IPS-20b (cell line): Measurements from ENCODE around the gene STARD8.

Experiments used
- H3K27ac ChIP-seq: one replicate; pipeline ENCODE4 v1.5.1; 2013; ENCODE audit warnings: low read length
- H3K27me3 ChIP-seq: 2 replicates; pipeline ENCODE4 v1.6.1; 2013; ENCODE audit warnings: mild to moderate bottlenecking, low read length, inconsistent platforms; ENCODE audit not compliant: insufficient read depth
- H3K36me3 ChIP-seq: 2 replicates; pipeline ENCODE4 v1.6.1; 2013; ENCODE audit warnings: low read depth, mild to moderate bottlenecking, inconsistent platforms, low read length, moderate library complexity; ENCODE audit not compliant: insufficient read depth
- H3K4me1 ChIP-seq: 2 replicates; pipeline ENCODE4 v1.6.1; 2013; ENCODE audit warnings: mild to moderate bottlenecking, control low read depth, inconsistent platforms, low read length, moderate library complexity; ENCODE audit not compliant: insufficient read depth
- H3K4me3 ChIP-seq: 2 replicates; pipeline ENCODE4 v1.5.1; 2013; ENCODE audit warnings: mild to moderate bottlenecking, low read length, inconsistent platforms
- H3K9ac ChIP-seq: 2 replicates; pipeline ENCODE4 v1.6.1; 2013; ENCODE audit warnings: low read depth, mild to moderate bottlenecking, inconsistent platforms, low read length, moderate library complexity
- H3K9me3 ChIP-seq: 2 replicates; pipeline ENCODE4 v1.6.1; 2013; ENCODE audit warnings: mild to moderate bottlenecking, low read depth, low read length, inconsistent platforms; ENCODE audit not compliant: insufficient read depth

Gene STARD8

GRCh38 chrX:68708503-68709290, 61.2 kb downstream of the STARD8 start:
- H3K27me3 ChIP-seq = no peaks in the 10 kb centered on the region
- H3K9me3 ChIP-seq = no peaks in the 10 kb centered on the region
- peaks cover 9% of the 10 kb centered on the region; the same call in 1 of the 2 replicates for H3K4me1 ChIP-seq
- no peaks in the 10 kb centered on the region for H3K36me3 ChIP-seq
- H3K4me3 ChIP-seq = no peak overlapping the region
- H3K27ac ChIP-seq = no peak overlapping the region
- H3K9ac ChIP-seq = no peak overlapping the region; the same call in 1 of the 2 replicates

GRCh38 chrX:68710870-68711576, 63.6 kb downstream of the STARD8 start:
- Histone ChIP-seq H3K4me3 (no peak overlapping the region), H3K27me3 (no peaks in the 10 kb centered on the region), H3K4me1 (peaks cover 9% of the 10 kb centered on the region; the same call in 1 of the 2 replicates), H3K9me3 (no peaks in the 10 kb centered on the region), H3K36me3 (no peaks in the 10 kb centered on the region), H3K9ac (no peak overlapping the region), H3K27ac (no peak overlapping the region)

GRCh38 chrX:68711845-68712244, 64.4 kb downstream of the STARD8 start:
- Histone ChIP-seq H3K9me3 (no peaks in the 10 kb centered on the region), H3K27me3 (no peaks in the 10 kb centered on the region), H3K4me1 (peaks cover 9% of the 10 kb centered on the region; the same call in 1 of the 2 replicates), H3K27ac (no peak overlapping the region), H3K4me3 (no peak overlapping the region), H3K36me3 (no peaks in the 10 kb centered on the region), H3K9ac (no peak overlapping the region)

GRCh38 chrX:68714856-68715255, 67.4 kb downstream of the STARD8 start:
- Histone ChIP-seq H3K4me1 (0 out of 2 replicates have a peak, but pooled peaks cover 3% of the 10 kb centered on the region), H3K9me3 (no peaks in the 10 kb centered on the region), H3K27ac (no peak overlapping the region), H3K36me3 (no peaks in the 10 kb centered on the region), H3K9ac (no peak overlapping the region), H3K4me3 (no peak overlapping the region), H3K27me3 (no peaks in the 10 kb centered on the region)

GRCh38 chrX:68717196-68717595, 69.7 kb downstream of the STARD8 start:
- H3K27me3 ChIP-seq = no peaks in the 10 kb centered on the region
- no peaks in the 10 kb centered on the region for H3K36me3 ChIP-seq
- no peak overlapping the region for H3K27ac ChIP-seq
- no peaks in the 10 kb centered on the region for H3K4me1 ChIP-seq
- no peaks in the 10 kb centered on the region for H3K9me3 ChIP-seq
- no peak overlapping the region for H3K9ac ChIP-seq
- H3K4me3 ChIP-seq = no peak overlapping the region

GRCh38 chrX:68717663-68718442, 70.4 kb downstream of the STARD8 start:
- no peaks in the 10 kb centered on the region for H3K4me1 ChIP-seq
- H3K27me3 ChIP-seq = no peaks in the 10 kb centered on the region
- H3K9me3 ChIP-seq = no peaks in the 10 kb centered on the region
- H3K4me3 ChIP-seq = no peak overlapping the region
- H3K27ac ChIP-seq = no peak overlapping the region
- no peak overlapping the region for H3K9ac ChIP-seq
- no peaks in the 10 kb centered on the region for H3K36me3 ChIP-seq

- H3K4me3 ChIP-seq = no peak overlapping the region
- no peaks in the 10 kb centered on the region for H3K27me3 ChIP-seq
- no peaks in the 10 kb centered on the region for H3K36me3 ChIP-seq
- H3K9me3 ChIP-seq = no peaks in the 10 kb centered on the region
- H3K27ac ChIP-seq = no peak overlapping the region
- no peak overlapping the region for H3K9ac ChIP-seq
- H3K4me1 ChIP-seq = no peaks in the 10 kb centered on the region
These were observed 71.0 kb downstream of the STARD8 start for GRCh38 chrX:68718443-68718820.

- Histone ChIP-seq H3K27ac (no peak overlapping the region), H3K9me3 (no peaks in the 10 kb centered on the region), H3K36me3 (no peaks in the 10 kb centered on the region), H3K4me3 (no peak overlapping the region), H3K4me1 (no peaks in the 10 kb centered on the region), H3K27me3 (no peaks in the 10 kb centered on the region), H3K9ac (no peak overlapping the region)
These were observed 71.9 kb downstream of the STARD8 start for GRCh38 chrX:68719181-68719903.

GRCh38 chrX:68719904-68720614, 72.6 kb downstream of the STARD8 start:
- H3K27me3 ChIP-seq = no peaks in the 10 kb centered on the region
- H3K9ac ChIP-seq = no peak overlapping the region
- no peaks in the 10 kb centered on the region for H3K4me1 ChIP-seq
- H3K27ac ChIP-seq = no peak overlapping the region
- H3K9me3 ChIP-seq = no peaks in the 10 kb centered on the region
- H3K36me3 ChIP-seq = no peaks in the 10 kb centered on the region
- H3K4me3 ChIP-seq = no peak overlapping the region

- H3K27ac ChIP-seq = no peak overlapping the region
- H3K4me3 ChIP-seq = no peak overlapping the region
- H3K27me3 ChIP-seq = no peaks in the 10 kb centered on the region
- H3K36me3 ChIP-seq = no peaks in the 10 kb centered on the region
- no peaks in the 10 kb centered on the region for H3K9me3 ChIP-seq
- no peak overlapping the region for H3K9ac ChIP-seq
- H3K4me1 ChIP-seq = no peaks in the 10 kb centered on the region
These were observed 73.4 kb downstream of the STARD8 start for GRCh38 chrX:68720851-68721250.

GRCh38 chrX:68721546-68721945, 74.1 kb downstream of the STARD8 start:
- H3K27ac ChIP-seq = no peak overlapping the region
- no peaks in the 10 kb centered on the region for H3K4me1 ChIP-seq
- H3K36me3 ChIP-seq = no peaks in the 10 kb centered on the region
- no peaks in the 10 kb centered on the region for H3K9me3 ChIP-seq
- no peak overlapping the region for H3K9ac ChIP-seq
- H3K4me3 ChIP-seq = no peak overlapping the region
- H3K27me3 ChIP-seq = no peaks in the 10 kb centered on the region
